Measurements from ENCODE around the gene IKZF1.

The IKZF1 gene

DNA sequence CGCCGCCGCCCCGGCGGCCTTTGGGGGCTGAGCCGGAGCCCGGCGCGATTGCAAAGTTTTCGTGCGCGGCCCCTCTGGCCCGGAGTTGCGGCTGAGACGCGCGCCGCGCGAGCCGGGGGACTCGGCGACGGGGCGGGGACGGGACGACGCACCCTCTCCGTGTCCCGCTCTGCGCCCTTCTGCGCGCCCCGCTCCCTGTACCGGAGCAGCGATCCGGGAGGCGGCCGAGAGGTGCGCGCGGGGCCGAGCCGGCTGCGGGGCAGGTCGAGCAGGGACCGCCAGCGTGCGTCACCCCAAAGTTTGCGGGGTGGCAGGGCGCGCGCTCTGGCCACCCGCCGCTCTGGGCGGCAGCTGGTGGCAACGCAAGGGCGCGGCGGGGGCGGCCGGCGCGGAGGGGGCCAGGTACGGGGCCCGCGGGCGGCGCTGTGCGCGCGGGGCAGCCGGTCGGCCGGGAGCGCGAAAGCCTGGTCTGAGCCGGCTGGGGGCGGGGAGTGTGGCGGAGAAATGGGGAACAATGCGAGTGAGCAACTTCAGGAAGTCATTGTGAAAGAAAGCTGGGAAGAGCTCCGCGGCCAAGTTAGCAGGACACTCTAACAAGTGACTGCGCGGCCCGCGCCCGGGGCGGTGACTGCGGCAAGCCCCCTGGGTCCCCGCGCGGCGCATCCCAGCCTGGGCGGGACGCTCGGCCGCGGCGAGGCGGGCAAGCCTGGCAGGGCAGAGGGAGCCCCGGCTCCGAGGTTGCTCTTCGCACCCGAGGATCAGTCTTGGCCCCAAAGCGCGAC is at the start of gene IKZF1:
Gene IKZF1, plus strand, starts transcription at position 588 of the 782 bp plus-strand sequence. CDS start 14,346 bp downstream, outside the sequence.
- peak; percentile 65 for DNase-seq

DNA sequence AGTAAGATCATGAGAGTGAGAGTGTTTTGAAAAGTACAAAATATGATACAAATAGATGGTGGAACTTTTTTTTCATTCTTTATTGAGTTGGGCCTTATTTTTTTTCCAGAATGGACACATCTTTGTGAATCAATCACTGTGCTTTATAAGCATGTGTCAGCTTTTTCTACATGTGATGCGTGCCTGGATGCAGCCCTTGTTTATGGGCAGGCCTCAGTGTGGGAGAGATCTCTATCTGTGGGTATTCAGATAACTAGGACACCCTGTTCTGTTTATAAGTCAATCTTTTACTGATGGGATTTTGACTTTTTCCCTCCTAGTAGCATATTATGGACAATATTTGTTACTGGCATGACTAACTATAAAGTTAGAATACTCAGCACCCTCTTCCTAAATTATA is 42.9 kb upstream of the IKZF1 start:
- DNase-seq = peak; percentile 50

DNA sequence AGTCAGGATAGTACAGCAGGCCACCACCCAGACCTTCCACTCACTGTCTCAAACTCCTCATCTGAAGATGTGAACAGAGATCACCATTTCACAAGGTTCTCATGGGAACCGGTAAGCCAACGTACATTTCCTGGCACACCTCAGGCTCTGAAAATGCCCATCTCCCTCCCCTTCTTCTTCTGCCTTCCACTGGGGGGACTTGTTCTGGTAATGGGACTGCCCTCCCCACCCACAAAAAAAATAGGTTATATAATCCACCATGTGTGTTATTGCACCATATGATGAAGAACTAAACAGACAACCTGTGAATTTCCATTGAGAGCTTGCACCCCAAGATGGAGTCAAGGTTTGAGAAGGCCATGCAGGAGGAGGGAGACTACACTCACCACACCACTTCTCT is 42.1 kb upstream of the IKZF1 start:
- DNase-seq = peak; percentile 36

DNA sequence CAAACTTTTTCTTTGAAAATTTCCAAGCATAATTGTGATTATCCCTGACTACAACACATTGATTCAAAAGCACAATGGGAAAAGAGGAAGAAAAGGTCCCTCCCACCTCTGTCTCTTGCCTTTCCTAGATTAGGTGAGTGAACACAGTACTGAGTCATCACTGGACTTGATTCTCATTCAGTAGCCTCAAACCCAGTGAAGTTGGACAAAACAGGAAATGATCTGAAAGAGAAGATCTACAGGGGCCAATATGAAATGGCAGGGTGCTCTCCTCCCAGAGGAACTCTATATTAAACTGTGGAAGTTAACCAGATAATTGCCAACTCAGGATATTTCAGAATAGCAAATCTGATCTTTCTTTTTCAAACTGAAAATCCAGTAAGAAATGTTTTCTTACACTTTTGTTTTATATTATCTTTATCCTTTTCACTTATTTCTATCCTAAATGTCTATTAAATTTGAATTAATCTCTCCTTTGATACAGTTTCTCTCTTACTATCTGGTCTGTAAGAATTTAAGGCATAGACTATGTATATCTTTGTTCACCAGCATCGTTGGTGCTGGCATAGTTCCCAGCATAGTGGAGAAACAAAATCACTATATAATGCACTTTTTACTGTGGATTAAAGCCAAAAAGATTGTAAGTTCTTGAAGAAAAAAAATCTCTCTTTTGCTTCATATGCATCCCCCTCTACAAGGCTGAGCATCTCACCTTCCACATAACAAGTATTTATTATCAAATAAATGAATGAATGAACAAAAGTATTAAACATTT is 41.4 kb upstream of the IKZF1 start:
- peak; percentile 54 for DNase-seq

DNA sequence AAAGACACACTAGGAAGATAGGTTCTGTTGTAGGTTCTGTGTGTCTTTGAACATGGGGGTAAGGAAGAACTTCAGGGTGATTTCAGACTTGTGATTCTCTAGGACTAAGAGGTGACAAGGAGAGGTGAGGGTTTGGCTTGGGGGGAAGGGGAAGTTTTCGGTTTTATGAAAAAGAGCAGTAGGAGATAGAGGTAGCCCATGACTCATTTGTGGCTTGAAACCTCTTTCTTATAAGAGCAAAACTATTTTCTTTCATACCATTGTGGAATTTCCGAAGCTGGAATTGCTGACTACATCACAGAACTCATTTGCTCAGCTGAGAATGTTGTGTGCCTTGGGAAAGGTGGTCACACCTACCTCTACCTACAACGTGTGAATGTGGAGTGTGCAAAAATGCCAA is 39.6 kb upstream of the IKZF1 start:
- peak; percentile 63 for DNase-seq

DNA sequence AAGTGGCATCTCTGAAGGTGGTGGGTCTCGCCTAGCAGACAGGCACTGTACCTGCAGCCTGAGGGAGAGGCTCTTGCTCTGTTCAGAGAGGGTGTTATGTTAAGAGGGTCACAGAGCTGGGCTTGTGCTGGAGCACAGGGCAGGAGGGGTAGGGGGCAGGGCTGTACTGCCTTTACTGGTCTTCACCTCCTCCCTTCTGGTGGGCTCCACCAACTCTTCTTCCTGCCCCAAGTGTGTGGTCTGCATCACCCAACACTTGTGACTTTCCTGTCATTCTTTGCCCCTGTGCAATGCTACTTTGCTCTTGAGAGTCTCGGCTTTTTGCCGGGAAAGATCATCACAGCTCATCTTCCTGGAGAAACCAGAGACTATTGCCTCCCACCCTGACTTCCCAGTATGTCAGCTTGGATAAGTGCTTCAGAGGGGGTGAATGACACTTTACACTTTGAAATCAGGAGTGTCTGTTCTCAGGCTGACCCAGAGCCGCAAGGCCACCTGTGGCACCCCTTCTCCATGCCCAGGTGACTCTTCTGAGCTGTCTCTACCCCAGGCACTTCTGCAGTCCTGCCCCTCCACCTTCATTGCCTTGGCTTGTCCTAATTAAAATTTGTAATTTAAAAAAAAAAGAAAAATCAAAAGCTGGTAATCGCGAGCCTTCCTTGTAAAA is 38.4 kb upstream of the IKZF1 start:
- DNase-seq = peak; percentile 29

DNA sequence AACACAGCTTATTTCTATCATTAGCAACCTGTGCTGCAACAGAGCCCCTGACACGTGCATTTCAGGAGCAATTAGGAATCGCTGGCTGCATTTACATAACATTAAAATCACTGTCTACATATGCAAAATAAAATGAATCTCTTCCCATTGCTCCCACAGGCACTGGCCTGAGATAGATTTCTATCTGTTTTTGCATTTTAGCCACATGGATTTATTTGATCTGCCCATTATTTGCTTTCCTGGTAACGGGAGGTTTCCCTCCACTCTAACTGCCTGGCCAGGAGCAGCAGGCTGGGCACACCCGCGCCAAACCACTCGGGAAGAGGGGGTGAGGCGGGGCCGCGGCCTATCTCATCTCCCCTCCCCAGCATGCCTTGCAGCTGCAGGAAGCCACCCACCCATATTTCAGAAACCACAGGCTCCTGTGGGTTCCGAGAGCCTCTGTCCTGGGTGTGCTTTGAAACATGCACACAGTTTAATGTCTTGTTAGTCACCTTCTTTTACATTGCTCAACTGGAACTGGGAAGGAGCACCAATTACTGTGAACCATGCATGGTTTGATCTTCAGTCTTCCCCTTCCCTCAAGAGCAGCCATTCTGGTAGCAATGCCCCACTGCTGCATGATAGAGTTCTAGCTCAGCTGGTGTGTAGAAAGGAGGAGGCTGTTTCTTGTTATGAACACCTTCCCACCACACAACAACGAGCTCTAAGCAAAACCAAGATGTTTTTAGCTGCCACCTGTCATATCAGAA is 37.7 kb upstream of the IKZF1 start:
- DNase-seq = peak; percentile 80

DNA sequence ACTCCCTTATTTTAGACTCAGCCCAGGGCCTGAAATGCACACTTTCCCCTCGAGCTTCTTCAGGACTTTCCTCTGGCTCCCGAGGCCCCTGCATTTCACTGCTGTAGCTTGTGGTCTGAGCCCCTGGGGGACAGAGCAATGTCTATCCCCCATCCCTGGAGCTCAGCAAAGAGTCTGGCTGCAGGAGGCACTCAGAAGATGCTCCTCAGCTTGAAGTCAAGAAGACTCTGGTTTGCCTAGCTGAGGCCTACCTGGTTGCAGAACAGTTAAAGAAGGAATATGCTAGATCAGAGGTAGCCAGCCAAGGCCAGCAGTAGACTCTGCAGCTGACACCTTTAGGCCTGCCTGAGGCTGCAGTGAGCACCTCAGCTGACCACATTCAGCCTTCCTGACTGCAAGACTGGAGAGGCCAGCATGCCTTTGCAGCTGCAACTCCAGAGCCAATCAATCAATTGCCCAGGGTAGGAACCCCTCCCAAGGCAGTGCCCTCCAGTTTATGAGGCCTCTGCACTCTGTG is 36.9 kb upstream of the IKZF1 start:
- no peak for DNase-seq

DNA sequence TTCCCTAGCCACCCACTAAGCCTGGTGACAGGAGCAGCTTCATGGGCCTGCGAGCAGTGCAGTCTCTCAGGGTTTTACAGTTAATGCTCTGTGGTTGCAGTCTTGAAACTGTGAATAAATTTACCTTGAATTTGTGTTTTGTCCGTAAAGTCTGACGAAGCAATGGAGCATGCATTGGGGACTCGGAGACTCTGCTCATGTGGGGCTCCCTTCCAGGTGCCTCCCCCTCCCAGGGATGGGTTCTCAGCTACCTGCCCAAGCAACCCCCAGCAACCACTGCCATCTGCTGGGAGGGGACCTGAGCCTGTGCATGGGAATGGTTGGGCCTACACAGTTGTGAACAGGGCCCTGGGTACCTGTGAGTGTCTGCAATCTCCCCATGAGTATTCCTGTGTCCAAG is 36.3 kb upstream of the IKZF1 start:
- DNase-seq = peak; percentile 19

DNA sequence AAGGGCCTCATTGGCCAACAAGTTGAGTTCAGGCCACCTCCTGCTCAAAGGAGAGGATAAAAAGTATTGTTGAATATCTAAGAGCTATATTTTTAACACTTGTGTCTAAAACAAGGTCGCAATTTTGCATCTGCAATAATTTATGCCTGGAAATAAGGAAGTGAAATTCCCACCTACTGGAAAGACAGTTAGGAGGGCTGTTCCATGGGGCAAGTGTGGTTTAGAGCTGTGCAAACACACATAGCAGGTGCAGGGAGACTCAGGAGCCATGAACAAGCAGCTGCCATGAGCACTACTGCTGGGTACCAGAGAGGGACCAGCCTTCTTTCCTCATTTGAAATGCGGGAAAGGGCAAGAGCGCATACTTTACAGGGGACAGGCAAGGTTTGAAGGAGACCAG is 35.5 kb upstream of the IKZF1 start:
- no peak for DNase-seq

DNA sequence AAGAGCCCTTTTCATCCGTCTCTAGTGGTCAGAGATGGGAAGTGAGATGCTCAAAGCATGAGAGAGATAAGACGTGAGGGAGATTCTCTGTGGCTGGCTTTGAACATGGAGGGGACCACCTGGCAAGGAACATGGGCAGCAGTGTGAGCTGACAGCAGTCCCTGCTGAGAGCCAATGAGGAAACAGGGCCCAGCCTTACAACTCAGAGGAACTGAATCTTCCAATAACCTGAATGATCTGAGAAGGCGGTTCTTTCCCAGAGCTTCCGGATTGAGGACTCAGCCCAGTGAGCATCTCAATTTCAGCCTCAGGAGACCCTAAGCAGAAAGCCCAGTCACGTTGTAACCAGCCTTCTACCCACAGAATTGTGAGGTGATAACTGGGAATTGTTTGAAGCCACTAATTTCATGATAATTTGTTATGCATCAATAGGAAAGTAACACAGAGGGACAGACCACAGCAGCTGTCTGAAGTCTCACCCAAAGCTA is 33.9 kb upstream of the IKZF1 start:
- peak; percentile 34 for DNase-seq

DNA sequence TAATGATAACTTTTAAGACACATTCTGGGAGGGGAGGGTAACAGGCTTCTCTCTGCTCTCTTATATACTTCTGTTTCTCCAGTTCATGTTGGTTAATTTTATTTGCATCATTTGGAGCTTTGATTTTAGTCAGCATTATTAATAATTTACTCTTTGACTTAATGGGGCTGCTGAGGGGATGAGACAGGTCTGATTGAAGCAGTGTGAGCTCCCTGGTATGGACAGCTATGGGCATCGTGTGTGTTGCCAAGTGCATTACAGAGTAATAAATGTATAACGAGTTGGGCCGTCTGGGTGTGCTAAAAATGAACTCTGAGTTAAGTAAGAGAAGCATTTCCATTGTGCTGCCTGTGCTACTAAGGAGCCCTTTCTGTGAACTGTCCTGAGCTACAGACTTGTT is 31.7 kb upstream of the IKZF1 start:
- DNase-seq = no peak

DNA sequence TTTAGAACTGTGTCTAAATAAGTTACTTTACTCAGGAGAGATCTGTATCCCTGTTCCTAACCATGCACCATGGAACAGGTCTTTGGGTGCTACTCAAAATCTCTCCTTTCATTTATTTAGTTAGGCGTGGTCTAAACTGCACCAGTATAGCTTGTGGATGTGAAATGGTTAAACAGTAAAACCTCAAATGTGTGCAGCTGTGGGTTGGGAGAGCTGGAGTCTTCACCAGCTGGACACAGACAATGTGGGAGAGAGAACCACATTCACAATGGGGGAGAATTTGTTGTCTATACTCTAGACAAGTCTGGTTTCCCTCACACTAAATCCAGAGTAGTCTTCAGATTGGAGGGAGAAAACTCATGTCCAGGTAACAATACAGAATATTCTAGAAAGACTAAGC is 31.2 kb upstream of the IKZF1 start:
- no peak for DNase-seq

DNA sequence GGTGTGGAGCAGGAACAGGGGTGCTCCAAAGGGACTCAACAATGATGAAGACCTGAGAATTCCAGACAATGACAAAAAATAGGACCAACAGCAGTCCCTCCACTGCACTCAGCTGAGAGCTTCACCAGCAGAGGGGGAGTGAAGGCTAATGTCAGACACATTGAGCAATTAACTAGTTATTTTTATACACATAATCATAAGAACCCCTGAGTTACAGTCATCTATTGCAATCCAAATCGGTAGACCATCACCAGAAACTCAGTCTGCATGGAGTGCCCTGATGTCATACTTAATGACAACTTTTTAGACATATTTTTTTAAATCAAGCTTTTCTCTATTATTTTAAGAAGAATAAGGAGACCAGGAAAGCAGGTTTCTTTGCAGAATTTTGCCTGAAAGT is 30.6 kb upstream of the IKZF1 start:
- no peak for DNase-seq

DNA sequence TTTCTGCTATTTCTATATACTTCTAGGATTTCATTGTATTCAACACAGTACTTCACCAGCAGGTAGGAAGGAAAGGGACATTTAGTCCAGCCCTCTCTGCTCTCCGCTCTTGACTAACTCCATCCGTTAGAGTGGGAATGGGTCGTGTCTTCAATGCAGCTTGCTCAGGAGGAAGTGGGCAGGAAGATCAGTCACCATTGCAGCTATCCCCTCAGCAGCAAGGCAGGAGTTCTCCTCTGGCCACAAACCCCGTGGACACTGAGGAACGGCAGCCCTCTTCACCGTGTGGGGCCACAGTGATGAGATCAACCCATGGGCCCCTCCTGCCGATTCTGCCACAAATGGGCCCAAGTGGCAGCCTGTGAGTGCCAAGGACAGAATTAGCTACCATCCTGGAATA is 30.2 kb upstream of the IKZF1 start:
- no peak for DNase-seq

DNA sequence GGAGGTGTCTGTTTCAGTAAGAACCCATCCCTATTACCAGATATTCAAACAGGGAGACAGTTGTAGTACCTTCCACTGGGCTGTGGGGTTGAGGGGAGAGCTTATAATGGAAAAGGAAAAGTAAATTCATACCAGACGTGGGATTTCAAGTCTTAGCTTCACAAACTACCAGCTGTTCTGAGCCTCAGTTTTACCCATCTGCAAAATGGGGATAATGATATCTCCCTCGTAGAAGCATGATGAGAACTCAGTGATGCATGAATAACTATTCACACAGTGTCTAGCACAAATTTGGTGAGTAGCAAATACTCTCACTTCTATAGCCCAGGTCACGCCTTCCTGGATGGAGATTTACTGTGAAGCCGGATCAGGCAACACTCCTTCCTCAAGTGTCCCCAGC is 29.1 kb upstream of the IKZF1 start:
- DNase-seq = no peak

DNA sequence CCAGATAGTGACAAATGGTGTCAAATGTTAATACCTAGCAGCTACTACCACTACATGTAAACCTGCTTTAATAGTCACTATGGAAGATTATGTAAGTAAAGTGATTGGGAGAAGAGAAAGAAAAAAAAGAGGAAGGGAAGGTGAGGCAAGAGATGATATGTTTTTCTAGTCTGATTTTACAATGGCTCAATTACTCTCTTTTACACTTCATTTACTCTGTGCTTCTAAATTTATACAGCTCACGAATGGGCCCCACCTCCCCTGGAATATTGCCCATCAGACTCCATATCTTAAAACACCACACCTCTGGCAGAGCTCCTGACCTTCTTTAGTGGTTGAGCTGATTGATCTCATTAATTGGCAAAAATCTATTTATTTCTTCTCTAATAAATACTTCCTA is 28.0 kb upstream of the IKZF1 start:
- no peak for DNase-seq

DNA sequence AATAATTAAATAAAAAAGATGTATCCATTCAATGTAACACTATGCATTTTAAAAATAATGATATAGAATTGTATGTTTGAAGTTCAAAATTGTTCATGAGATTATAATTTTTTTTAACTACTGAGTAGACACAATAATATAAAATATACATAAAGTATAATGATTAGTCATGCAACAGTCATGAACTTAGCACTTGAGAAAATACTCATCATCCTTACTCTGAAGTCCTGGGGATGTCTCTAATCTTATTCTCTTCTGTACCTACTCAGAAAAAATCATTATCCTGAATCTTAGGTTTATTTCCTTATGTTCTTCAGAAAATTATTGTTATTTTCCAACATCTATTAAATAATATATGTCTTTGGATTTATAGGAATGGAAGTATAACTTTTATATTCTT is 26.4 kb upstream of the IKZF1 start:
- no peak for DNase-seq

DNA sequence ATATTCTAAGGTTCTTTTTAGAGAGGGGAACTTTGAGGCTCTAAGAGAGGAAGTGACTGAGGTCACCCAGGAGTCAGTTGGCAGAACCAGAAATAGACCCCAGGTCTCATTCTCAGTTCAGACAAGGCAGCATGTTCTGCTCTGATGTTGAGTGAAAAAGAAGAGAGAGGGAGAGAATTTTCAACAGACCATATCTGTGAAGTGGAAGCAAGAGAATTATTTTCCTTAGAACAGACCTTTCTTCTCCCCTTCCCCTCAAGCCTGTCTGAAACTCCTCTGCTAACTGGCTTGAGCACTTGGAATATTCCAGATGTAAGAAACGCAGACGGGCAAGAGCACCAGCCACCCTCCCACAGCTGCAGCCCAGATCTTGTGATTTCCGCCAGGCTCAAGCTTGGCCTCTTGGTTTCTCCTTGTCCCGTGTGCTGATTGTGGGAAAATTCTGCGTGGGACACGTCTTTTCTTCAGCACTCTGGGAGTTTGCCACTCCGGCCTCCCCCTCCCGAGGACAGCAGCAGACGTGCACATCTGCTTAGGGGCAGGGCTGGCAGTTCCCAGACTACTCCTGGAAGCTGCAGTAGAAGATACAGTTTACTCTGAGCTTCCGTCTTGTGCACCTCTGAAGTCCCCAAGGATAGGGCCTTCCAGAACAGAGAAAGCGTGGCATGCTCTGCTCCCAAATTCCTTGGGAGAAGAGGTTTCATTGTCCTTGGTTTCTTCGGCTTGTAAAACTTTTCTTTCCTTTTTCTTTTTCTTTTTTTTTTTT is 22.7 kb upstream of the IKZF1 start:
- no peak for DNase-seq

DNA sequence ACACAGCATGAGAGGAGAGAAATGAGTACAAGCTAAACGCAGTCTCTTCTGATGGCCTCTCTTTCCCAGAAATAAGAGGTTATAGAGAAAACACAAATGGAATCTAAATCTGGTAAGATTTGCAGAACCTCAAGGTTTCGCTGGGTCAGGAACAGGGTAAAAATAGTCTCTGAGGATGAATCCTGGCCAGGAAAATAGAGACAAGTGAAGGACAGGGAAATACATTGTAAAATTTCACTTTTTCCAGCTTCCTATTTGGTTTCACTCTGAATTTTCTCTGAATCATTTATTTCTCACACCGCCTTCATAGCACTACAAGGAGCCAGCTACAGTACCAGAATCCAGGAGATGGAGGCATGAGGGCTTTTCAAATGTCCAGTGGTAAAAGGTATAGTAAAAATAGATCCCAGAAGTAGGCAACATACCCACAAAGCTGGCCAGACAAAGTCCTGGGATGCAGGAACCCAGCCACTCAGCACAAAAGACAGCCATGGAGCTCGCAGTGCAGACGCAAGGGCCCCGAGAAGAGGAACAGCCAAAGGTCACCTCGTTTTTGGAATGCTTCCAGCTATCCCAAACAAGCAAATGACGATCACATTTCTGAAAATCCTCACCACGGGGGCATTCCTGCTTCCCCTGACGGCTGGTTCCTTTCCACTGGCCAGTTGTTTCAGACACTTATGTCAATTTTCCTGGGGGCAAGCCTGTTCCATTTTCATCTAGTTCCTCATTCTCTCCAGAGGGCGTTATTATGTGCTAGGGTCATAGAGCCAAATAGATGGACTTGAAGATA is 21.5 kb upstream of the IKZF1 start:
- DNase-seq = no peak

DNA sequence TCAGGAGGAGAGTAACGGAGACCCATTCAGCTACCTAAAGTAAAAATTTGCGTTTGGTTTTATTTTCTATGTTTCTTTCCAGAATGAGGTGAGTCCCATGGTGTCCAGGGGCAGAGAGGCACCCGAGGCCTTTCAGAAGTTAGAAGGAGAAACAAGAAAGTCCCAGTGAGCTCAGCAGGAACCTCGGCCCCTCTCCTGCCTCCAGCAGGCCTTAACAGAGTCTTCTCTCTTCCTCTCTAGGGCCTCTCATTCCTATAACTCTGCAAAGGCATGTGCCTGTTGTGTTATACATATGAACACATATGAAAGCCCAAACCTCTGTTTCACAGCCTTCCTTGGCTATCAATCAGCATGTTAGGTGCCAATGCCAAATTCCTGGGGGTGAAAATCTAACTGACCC is 20.8 kb upstream of the IKZF1 start:
- no peak for DNase-seq
